Nucleus accumbens (tissue), 56 donors: Measurements from ENCODE around the gene PTGER4.
A peak's percentile ranks its signal among the peaks of the same experiment; 100 is the strongest.
"Not testable (repeated sequence)": the region's sequence is repeated elsewhere in the genome, so short reads cannot be mapped to it uniquely, and the experiment has no call there.

Source experiments
- DNase-seq, 56 donors: peaks; one replicate each; lab custom pipeline; 2025; lab: John Stamatoyannopoulos, UW

Gene PTGER4

GRCh38 chr5:40688127-40688761 lies 8.5 kb downstream of the PTGER4 start:
- DNase-seq = peak in 51 of 56 donors; percentile 2 to 91 (median 59)

GRCh38 chr5:40688996-40689395 lies 9.3 kb downstream of the PTGER4 start:
- no peak for DNase-seq

- DNase-seq = no peak
These were observed 9.7 kb downstream of the PTGER4 start for GRCh38 chr5:40689438-40689837.

- no peak for DNase-seq
These were observed 10.6 kb downstream of the PTGER4 start for GRCh38 chr5:40690267-40690666.

GRCh38 chr5:40691894-40692293 lies 12.2 kb downstream of the PTGER4 start:
- no peak for DNase-seq

- DNase-seq = no peak
These were observed 14.7 kb downstream of the PTGER4 start for GRCh38 chr5:40694433-40694832.

GRCh38 chr5:40700116-40700782 lies 20.5 kb downstream of the PTGER4 start:
- no peak for DNase-seq

- not testable (repeated sequence) for DNase-seq
These were observed 22.3 kb downstream of the PTGER4 start for GRCh38 chr5:40702027-40702426.

GRCh38 chr5:40705484-40705883 lies 25.8 kb downstream of the PTGER4 start:
- not testable (repeated sequence) for DNase-seq

GRCh38 chr5:40710575-40710974 lies 30.9 kb downstream of the PTGER4 start:
- DNase-seq = not testable (repeated sequence)

GRCh38 chr5:40714001-40714400 lies 34.3 kb downstream of the PTGER4 start:
- DNase-seq = no peak

- DNase-seq = peak in 12 of 56 donors; percentile 2 to 26 (median 7)
These were observed 36.3 kb downstream of the PTGER4 start for GRCh38 chr5:40716000-40716399.

- no peak for DNase-seq
These were observed 36.9 kb downstream of the PTGER4 start for GRCh38 chr5:40716590-40716989.

- no peak for DNase-seq
These were observed 37.6 kb downstream of the PTGER4 start for GRCh38 chr5:40717281-40717680.

- no peak for DNase-seq
These were observed 40.4 kb downstream of the PTGER4 start for GRCh38 chr5:40720069-40720468.

- not testable (repeated sequence) for DNase-seq
These were observed 42.8 kb downstream of the PTGER4 start for GRCh38 chr5:40722497-40722911.

GRCh38 chr5:40733434-40733833 lies 53.7 kb downstream of the PTGER4 start:
- no peak for DNase-seq

GRCh38 chr5:40733879-40734563 lies 54.3 kb downstream of the PTGER4 start:
- DNase-seq = no peak

GRCh38 chr5:40734986-40735385 lies 55.3 kb downstream of the PTGER4 start:
- no peak for DNase-seq

GRCh38 chr5:40735609-40736008 lies 55.9 kb downstream of the PTGER4 start:
- DNase-seq = no peak

GRCh38 chr5:40736103-40736875 lies 56.6 kb downstream of the PTGER4 start:
- peak in 1 of 56 donors; percentile 12 for DNase-seq
